GM18517 (cell line): ENCODE data around the gene ALDH3B1.

Experiments
- ATAC-seq: cut with Tn5 transposase; IDR thresholded peaks from one replicate; pipeline ENCODE4 v1.9.1; 2021; ENCODE audit warnings: mild to moderate bottlenecking, moderate library complexity; ENCODE audit not compliant: unreplicated experiment

The ALDH3B1 gene

DNA sequence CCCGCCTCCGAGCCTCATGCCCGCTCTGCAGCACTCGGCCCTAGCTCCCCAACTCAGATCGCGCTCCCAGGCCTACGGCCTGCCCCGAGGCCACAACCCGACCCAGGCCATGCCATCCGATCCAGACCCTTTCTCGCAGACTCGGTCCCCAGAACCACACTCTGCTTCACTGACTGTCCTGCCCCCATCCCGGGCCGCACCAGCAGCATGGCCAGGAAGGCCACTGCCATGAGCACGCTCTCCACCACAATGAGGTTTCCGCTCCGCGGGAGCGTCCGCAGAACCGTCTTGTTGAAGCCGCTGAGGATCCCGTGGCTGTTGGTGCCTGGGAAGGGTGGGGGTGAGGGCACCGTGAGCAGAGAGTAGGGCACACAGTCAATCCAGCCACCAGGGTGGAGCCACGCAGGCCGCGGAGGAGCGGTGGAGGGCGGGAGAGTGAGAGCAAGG lies 12.6 kb upstream of the ALDH3B1 start:
- no peak for ATAC-seq

DNA sequence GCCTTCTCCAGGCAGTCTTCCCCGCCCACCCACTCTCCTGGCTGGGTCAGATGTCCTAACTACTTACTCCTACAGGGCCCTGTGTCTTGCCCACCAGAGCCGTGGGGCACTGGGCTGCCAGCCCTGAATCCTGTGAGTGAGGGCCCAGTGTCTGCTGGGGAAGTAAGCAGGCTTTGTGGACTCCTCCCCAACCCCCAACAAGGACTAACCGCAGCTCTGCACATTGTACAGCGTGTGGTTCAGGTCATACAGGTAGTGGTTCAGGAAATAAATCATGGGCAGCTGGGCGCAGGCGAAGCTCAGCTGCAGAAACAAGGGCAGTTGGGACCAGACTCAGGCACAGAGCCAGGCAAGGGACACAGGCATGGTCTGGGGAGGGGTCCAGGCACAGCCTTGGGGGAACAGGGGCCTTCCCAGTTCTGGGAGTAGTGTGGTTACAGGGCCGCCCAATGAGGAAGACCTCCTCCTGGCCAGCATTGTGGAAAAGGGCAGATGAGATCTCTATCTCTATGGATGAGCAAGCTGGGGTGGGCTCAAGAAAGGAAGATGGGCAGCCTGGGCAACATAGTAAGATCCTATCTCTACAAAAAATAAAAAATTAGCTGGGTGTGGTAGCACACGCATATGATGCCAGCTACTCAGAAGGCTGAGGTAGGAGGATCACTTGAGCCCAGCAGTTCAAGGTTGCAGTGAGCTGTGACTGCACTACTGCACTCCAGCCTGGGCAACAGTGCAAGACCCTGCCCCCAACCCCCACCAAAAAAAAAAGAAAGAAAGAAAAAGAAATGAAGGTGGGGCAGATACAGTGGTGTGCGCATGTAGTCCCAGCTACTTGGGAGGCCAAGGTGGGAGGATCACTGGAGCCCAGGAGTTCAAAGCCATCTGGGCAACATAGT lies 11.7 kb upstream of the ALDH3B1 start:
- ATAC-seq: no peak

DNA sequence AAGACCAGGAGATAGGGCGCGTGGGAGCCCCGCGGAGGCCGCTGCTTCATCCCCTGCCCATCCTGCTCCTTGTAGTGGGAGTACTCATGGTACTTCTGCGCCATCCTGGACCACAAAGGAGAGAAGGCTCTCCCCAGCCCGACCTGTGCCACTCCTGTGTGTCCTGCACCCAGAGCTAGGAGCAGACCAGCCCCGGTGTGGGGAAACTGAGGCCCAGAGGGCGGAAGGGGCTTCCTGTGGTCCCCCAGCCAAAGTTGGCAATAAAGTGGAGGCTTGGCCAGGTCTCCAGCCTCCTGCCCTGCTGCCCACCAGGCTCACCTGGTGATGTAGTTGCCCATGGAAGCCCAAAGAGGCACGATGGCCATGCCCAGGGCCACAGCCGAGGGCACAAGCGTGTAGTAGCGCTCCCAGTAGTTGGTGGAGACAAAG lies 10.9 kb upstream of the ALDH3B1 start:
- no peak for ATAC-seq

DNA sequence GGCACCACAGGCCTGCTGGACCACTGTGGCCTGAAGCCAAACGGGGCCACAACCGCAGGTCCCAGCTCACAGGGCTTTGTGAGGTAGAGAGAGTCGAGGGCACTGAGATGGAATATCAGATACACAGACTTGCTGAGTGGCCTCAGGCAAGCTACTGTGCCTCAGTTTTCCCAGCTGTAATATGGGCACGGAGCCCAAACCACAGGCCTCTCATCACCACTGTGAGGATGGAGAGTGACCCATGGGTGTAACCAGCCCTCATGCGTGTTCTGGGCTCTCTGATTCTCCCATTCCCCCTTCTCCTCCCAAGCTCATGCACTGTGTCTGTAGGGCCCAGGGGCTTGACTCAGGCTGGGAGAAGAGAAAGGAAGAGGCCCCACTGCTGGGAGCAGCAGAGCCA lies 10.4 kb upstream of the ALDH3B1 start:
- ATAC-seq: no peak

DNA sequence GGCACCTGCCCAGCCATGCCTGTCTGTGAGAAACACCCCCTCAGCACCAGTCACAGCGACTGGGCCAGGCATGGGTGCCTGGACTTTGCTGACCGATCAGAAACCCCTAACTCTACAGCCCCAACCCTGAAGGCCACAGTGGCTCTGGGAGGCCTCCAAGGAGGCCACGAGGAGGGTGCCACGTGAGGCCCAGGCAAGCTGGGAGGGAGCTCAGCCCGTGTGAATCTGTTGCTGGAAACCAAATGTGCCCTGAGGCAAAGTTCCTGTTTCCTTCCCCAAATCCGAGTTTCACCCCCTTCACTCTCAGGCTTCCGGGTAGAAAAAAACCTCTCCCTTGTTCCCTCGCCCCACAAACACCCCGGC lies 7.6 kb upstream of the ALDH3B1 start:
- no peak for ATAC-seq

DNA sequence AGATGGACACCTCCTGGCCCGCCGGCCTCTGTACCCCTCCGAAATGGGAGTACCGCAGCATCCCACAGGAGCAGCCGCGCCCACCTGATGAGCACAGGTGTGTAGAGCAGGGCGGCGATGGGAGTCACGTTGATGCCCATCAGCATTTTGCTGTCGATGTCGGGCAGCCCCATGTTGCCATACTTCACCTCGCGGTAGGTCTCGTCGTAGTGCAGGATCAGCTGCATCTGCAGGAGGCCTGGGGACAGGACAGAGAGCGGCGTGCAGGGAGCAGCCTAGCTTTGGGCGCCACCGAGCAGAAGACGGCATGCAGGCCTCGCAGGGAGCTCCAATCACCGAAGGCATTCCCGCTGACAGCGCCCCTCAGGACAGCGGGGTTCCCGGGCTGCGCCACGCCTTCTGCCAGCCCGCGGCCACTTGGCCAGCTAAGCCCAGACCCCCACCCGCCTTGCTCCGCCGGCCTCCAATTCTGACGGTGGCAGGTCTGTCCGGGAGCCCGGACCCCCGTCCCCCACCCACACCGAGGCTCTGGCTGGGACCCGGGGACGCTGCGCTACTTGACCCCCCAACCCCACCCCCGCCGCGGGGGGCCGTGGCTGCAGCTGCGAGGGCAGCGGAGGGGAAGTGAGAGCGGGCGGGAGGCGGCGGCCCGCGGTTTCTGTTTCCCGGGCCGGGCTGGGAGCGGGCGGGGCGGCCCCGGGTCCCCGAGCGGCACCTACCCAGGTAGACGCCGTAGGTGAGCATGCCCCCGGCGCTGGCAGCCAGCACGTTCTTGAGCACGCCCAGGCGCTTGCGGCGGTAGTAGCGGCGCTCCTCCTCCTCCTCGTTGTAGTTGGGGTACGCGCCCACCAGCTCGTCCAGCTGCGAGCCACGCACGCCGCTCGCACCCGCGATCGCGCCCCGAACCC lies 6.9 kb upstream of the ALDH3B1 start:
- ATAC-seq: no peak

DNA sequence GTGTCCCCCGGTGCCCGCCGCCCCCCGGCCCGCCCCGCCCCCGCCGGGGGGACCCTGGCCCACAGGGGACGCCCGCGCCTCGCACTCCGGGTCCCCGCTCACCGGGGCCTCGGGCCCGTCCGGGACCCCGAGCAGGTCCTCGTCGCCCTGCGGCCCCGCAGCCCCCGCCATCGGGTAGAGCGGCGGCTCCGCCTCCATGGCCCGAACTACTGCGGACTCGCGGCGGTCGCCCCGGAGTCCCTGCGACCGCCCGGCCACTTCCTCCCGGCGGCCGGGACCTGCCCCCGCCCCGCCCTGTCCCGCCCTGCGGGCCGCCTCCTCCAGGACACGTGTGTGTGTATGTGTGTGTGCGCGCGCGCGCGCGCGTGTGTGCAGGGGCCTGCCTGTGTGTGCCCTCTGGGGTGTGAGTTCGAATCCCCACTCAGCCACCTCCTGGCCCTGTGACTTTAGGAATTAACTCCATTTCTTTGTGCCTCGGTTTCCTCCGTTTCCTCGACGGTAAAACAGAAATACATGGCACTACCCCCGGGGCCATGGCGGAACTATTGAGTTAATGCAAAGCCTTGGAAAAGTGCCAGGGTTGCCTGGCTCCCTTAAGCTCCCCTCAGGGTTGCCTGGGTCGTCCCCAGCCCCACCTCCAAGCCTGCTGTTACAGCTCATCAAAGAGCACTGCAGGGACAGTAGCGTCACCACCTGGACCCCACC lies 6.1 kb upstream of the ALDH3B1 start, which contains the start of gene UNC93B1:
Gene UNC93B1, minus strand, starts transcription at position 252 of the 705 bp plus-strand sequence. Its CDS starts 54 bp downstream, at position 198.
- no peak for ATAC-seq

DNA sequence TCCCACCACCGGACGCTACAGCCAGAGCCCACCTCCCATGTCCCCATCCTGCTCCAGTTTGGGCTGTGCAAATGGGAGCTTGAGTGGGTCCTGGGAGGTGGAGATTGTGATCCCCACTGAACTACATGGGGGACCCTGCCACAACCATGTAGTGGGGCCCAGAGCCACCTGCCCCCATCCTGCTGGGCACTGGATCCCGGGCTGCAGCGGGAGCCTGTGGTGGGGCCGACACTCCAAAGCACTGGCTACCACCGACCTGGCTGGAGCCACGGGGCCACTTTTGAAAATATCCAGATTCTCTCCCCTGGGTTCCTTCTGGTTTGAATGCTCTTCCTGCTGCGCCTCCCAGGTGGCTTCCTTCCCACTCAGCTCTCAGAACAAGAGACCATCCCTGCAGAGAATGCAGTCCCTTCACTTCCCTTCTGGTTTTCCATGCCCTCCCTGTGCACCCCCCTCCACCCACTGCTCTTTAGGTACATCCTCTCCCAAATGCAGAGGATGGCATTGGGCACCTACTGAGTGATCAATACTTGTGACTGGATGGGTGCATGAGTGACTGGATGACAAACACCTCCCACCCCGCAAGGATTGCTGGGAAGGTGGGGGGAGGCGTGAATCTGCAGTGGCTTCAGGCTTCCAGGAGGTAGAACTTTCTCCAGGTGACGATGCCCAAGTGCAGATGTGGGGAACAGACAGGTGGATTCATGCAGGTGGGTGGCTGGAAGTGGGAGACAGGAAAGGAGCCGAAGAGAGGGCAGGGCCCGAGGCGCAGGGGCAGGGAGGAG lies 5.4 kb upstream of the ALDH3B1 start:
- ATAC-seq: no peak

DNA sequence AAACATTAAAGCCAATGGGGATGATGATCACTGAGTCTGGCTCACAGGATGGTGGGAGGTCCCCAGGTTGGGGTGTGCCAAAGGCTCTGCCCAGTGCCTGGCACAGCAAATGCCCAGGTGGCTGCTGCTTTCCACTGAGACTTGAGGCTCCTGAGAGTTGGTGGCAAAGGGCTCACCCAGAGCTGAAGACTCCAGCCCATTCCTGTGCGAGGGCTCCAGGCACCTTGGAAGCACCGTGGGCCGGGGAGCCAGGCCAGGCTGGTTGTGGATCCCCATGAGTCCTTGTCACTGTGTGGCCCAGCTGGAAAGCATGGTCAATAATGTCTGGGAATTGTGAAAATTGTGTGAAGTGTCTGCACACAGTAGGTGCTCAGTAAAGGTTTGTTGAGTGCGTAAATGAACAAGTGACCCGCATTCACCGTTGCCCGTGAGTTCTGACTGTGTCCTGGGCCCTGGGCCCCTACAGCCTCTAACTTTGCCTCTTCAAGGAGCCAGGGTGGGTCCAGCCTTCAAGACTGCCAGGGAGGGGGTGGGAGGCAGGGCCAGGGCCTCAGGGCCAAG lies 3.4 kb upstream of the ALDH3B1 start:
- ATAC-seq: no peak

DNA sequence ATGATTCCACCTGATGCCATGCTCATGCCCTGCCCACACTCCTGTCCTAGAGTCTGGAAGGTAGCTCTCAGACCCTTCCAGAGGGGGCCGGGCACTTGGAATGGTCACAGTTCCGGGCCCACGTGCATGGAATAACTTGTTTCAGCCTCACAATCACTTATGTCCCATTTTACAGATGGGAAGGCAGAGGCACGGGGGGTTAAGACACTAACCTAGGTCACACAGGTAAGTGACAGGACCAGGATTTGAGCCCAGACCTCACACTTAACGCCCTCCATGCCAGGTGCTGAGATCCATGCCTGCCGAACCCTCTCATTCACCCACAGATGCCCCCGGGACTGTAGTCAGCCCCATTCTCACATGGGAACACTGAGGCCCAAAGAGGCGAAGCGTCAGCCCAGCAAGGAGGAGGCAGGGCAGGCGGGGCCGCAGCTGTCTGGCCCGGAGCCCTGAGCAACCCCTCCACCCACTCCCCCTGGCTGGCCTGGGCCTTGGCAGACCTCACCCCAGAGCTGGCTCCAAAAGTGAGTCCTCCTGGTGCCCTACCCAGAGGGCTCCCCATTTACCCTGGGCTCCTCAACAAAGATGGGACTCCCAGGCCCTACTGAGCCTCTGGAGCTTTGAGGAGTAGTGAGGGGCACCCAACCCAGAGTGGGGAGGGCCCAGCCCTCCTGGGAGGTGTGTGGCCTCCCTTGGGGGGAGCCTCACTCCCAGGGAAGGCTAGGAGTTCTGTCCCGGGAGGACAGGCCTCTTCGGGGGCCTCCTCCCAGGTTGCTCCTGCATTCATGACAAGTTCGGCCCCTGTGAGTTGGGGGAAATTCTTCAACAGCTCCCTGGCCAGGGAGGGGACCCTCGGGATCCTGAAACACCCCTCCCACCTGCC lies 2.4 kb upstream of the ALDH3B1 start:
- ATAC-seq: no peak

DNA sequence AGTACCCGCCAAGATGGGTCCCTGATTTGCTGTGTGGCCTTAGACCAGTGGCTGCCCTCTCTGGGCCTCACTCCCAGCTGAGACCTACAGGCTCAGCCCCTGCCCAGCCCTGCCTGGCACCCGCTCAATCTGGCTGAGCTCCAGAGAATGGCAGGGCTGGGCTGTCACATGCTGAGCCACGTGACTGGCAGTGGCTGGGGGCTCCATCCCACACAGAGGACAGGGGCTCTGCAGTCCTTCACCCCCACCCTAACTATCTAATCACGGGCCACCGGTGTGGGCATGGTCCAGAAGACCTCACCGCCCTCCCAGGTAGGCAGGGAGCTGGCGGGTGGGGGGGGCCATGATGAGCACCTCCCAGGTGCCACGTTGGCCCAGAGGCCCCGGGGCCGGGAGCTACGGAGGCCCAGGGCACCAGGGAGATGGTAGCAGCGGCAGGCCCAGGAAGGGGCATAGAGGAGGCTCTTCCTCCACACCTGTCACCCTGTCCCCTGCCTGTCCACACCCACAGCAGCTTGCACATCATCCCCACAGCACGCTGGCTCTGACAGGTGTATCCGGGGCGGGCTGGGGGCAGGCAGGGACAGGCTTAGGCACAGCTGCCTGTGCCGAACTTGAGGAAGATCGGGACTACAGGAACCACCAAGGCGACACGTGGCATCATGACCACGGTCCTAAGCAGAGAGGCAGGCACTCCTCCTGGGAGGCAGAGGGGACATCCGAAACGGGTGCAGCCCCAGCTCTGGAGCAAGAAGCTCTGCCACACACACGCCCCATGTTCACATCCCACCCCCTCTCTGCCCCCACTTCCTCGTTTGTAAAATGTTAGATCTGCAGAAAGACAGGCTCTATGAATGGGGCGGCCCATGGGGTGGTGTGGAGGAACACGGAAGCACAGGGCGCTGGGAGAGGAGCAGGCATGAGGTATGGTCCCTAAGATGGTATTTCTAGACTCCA lies 1.5 kb upstream of the ALDH3B1 start:
- ATAC-seq: no peak

DNA sequence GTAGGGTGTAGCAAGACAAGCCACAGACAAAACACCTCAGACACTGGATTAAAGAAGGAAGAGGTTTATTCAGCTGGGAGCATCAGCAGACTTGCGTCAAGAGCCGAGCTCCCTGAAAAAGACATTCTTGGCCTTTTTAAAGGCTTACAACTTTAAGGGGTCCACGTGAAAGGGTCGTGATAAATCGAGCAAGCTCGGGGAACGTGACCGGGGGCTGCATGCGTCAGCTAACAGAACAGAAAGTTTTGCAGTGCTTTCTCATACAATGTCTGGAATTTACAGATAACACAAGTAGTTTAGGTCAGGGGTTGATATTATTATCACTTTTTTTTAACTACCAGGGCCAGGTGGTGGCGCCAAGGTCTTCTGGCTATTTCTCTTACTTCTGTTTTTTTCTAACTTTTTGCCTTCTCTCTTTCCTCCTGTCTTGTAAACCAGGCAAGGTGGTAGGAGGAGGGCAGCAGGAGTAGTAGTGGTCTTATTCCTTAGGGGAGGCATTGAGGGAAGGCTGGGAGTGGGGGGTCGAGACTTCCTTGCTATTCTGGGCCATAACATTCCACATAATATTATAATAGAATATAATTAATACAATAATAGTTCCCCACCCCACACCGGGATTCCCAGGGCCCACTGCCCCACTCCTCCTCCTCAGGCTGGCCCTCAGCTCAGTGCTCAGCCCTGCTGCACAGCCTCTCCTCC lies 587 bp upstream of the ALDH3B1 start:
- no peak for ATAC-seq

DNA sequence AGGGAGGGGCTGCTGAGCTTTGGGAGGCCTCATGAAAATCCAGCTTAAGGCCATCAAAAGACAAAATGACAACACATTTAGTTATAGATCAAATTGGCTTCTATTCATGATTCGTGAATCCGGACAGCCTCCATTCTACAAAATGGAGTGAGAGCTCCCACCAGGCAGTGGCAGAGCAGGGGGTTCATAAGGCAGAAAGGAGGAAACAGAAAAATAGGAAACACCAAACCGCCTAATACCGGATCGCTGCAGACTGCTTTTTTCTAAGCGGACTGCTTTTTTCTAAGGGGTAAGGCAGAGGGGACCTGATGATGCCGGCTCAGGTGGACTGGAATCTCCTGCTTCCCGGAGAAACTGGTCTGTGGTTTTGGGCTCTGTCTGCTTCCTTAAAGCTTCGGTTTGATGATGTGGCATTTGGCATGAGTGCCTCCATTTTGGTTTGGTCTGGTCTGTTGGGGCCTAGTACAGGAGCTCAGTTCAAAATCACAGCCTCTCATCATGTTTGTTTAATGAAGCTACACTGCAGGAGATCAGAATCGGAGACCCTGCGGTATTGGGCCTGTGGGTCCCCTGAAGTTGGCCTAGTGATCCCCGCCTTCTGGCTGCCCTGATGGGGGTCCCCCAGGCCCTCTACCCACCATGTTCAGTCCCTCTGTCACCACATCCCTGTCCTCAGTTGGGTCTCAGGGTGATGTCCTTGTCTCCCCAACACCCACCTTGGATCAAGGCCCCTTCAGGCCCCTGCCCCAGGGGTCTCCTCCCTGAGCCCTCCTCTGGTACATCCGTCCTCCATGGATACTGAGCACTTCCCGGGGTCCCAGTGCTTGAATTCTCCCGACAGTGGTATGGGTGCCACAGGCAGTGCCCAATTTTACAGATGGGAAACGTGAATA lies 1.2 kb downstream of the ALDH3B1 start:
- no peak for ATAC-seq

DNA sequence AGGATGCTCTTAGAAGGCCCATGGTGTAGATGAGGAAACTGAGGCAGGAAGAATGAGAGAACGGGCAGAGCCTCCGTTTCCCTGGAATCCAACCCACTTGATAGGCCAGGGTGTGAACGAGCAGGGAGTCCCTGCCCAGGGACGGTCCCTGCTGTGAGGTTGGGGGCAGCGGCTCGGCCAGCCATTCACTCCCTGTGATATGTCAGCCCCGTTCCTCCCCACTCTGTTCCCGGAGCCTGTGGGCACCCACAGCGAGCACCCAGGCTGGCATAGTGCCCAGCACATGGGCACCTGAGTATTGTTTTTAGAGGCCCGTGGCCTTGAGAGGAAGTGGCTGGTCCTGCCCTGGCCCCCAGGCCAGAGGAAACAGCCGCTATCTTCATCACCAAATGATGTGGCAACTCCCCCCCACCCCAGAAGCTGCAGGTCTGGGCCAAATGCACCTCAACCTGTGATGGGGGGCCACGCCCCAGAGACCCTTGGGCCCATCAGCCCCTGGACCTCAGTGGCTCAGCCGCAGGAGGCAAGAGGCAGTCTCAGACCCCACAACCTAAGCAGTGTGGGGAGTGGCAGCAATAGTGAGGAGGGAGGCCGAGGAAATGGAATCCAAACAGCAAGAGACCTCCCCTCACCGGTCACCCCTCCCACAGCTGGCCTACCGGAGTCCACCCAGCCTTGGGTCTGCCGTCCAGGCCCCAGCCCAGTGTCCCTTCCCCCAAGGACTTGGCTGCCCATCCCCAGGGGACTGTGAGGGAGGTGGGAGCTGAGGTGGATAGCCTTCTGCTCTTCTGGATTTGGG lies 2.1 kb downstream of the ALDH3B1 start:
- ATAC-seq: no peak

DNA sequence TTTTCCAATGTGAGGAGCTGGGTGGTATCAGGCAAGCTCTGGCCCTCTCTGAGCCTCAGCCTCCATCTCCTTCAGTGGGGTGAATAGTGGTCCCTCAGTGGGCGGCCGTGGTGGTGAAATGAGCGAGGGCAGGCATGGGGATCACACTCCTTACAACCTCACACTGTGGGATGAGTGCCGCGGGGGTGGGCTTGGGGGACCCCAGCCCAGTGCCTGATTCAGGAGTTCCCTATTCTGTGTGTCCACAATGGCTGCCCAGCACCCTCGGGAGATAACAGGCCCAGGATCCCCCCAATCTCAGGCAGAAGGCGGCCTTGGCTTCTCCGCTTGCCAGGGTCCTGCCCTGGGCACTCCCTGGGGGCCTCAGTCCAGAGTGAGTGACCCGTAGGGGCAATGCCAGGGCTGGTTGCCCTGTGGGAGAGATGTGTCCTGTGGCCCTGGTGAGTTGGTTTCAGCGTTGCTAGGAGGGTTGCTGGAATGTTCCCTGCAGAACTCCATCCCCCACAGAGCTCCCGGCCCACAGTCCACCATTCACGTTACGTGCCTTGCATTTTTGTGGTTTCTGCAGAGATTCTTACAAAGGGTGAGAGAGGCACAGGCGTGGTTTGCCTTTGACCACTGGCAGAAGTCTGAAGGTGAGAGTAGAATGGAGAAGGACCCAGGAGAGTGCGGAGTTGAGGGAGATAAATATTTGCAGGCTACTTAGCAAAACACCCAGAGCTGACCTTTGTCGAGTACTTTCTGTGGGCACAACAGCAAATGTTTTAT lies 2.9 kb downstream of the ALDH3B1 start:
- no peak for ATAC-seq
